B cell (primary cell): Measurements from ENCODE around the gene PUS10. TPM values are rescaled to one million over a fixed set of nuclear protein-coding genes. Genes with fewer than 3 reads are reported as not detected.

Experiments
- ATAC-seq: fragments of 200-7000 bp; cut with Tn5 transposase; one replicate; pipeline ENCODE4 v1.10.0; 2021; ENCODE audit warnings: low read depth, mild to moderate bottlenecking, moderate number of reproducible peaks, moderate library complexity
- CTCF ChIA-PET: fragments of 350-600 bp; sonication (Branson Sonifier 250); formaldehyde crosslinking; loops from one replicate; lab custom pipeline; 2021; ENCODE audit warnings: antibody characterized with exemption, inconsistent platforms; lab: Charles Lee
- POLR2A ChIA-PET: fragments of 350-600 bp; sonication (Branson Sonifier 250); formaldehyde crosslinking; loops from one replicate; lab custom pipeline; 2021; ENCODE audit warnings: antibody characterized with exemption; lab: Charles Lee
- DNase-seq: peaks from one replicate; pipeline ENCODE4 v3.0.0; 2013
- H2AFZ ChIP-seq: 2 replicates; pipeline ENCODE4 v1.6.1; 2012; ENCODE audit warnings: mild to moderate bottlenecking, low read depth, low read length; ENCODE audit not compliant: insufficient read depth, poor library complexity, severe bottlenecking
- H3K27ac ChIP-seq, 2 donors: 1 replicate in 1 of 2; 2 replicates in 1 of 2; pipeline ENCODE4 v1.5.1; 2012 to 2013; ENCODE audit warnings: low read length in 2 of 2, mild to moderate bottlenecking in 2 of 2, moderate library complexity in 1 of 2
- H3K27me3 ChIP-seq, 4 experiments: fragments of 200-600 bp in 1 of 4; sonication (generic) in 1 of 4; replicated peaks in 1 of 4; 1 replicate in 2 of 4; 2 replicates in 2 of 4; pipeline versions ENCODE4 v1.6.1 to v1.7.0; 2013 to 2016; ENCODE audit warnings: low read length in 3 of 4, mild to moderate bottlenecking in 2 of 4, mixed read lengths in 1 of 4, moderate library complexity in 1 of 4; ENCODE audit not compliant: insufficient read depth in 4 of 4, control insufficient read depth in 3 of 4; ENCODE audit errors: control extremely low read depth in 1 of 4
- H3K36me3 ChIP-seq, 2 experiments: replicated peaks in 1 of 2; 1 replicate in 1 of 2; 2 replicates in 1 of 2; pipeline versions ENCODE4 v1.6.1 to v1.7.1; 2013; ENCODE audit warnings: low read length in 1 of 2; ENCODE audit not compliant: insufficient read depth in 2 of 2, control insufficient read depth in 1 of 2; ENCODE audit errors: control extremely low read depth in 1 of 2, extremely low read depth in 1 of 2
- H3K4me1 ChIP-seq, 2 donors: fragments of 200-600 bp in 1 of 2; sonication (generic) in 1 of 2; 1 replicate in 1 of 2; 2 replicates in 1 of 2; pipeline versions ENCODE4 v1.5.1 to v1.6.1; 2013 to 2017; ENCODE audit warnings: low read length in 2 of 2; ENCODE audit not compliant: control insufficient read depth in 2 of 2, insufficient read depth in 2 of 2
- H3K4me2 ChIP-seq: replicated peaks from 2 replicates; pipeline ENCODE3; 2012; ENCODE audit warnings: mild to moderate bottlenecking, low read depth, low read length; ENCODE audit not compliant: poor library complexity, severe bottlenecking
- H3K4me3 ChIP-seq, 5 experiments: fragments of 200-600 bp in 1 of 5; sonication (generic) in 1 of 5; 1 replicate in 3 of 5; 2 replicates in 2 of 5; pipeline versions ENCODE4 v1.5.1 to v1.7.0; 2011 to 2016; ENCODE audit warnings: low read length in 4 of 5, mild to moderate bottlenecking in 4 of 5, low read depth in 2 of 5, control low read depth in 1 of 5, moderate library complexity in 1 of 5; ENCODE audit not compliant: insufficient read depth in 1 of 5; ENCODE audit errors: control extremely low read depth in 1 of 5, extremely low read depth in 1 of 5
- H3K79me2 ChIP-seq: fragments of 200-600 bp; sonication (generic); one replicate; pipeline ENCODE4 v1.6.0; 2016; ENCODE audit warnings: low read length; ENCODE audit not compliant: control insufficient read depth, insufficient read depth
- H3K9ac ChIP-seq: fragments of 200-600 bp; sonication (generic); 2 replicates; pipeline ENCODE4 v1.6.1; 2017; ENCODE audit warnings: mild to moderate bottlenecking, low read length, moderate library complexity
- H3K9me3 ChIP-seq, 3 donors: one replicate each; pipeline versions ENCODE4 v1.6.1 to v1.7.1; 2013; ENCODE audit warnings: low read length in 2 of 3; ENCODE audit not compliant: control insufficient read depth in 2 of 3, insufficient read depth in 1 of 3; ENCODE audit errors: control extremely low read depth in 1 of 3
- H4K20me1 ChIP-seq: 2 replicates; pipeline ENCODE4 v1.6.0; 2012; ENCODE audit warnings: mild to moderate bottlenecking, low read length; ENCODE audit not compliant: insufficient read depth, control insufficient read depth, poor library complexity, severe bottlenecking
- H3K27ac Mint-ChIP-seq: one replicate; pipeline ENCODE4 v1.8.0; 2021; ENCODE audit warnings: mixed read lengths
- H3K27me3 Mint-ChIP-seq: one replicate; pipeline ENCODE4 v1.8.0; 2021; ENCODE audit warnings: mixed read lengths
- H3K4me1 Mint-ChIP-seq: one replicate; pipeline ENCODE4 v1.8.0; 2021; ENCODE audit warnings: mixed read lengths
- H3K4me3 Mint-ChIP-seq: one replicate; pipeline ENCODE4 v1.8.0; 2021; ENCODE audit warnings: mixed read lengths
- H3K9me3 Mint-ChIP-seq: one replicate; pipeline ENCODE4 v1.8.0; 2022; ENCODE audit warnings: mixed read lengths; ENCODE audit not compliant: insufficient read depth
- CTCF ChIP-seq: fragments of 200-600 bp; IDR thresholded peaks from one replicate; pipeline ENCODE4 v1.8.0; 2022; ENCODE audit warnings: antibody characterized with exemption, mild to moderate bottlenecking
- EZH2 ChIP-seq: IDR thresholded peaks from 2 replicates; pipeline ENCODE4 v1.6.1; 2012; ENCODE audit warnings: borderline replicate concordance, low read depth, mild to moderate bottlenecking, moderate library complexity, low read length; ENCODE audit not compliant: insufficient read depth, poor library complexity, severe bottlenecking
- WGBS: methylation state at CpG from one replicate; pipeline ENCODE4 v1.1.5; 2013; ENCODE audit warnings: missing lambda C conversion rate; ENCODE audit not compliant: insufficient coverage; 5-methylcytosine and 5-hydroxymethylcytosine counted together
- intact Hi-C: fragments of 100-400 bp; cut with micrococcal nuclease; formaldehyde crosslinking; loops from one replicate; pipeline ENCODE4 v1.10.0; 2022
- polyA plus RNA-seq: library from polyadenylated mRNA; depleted of rRNA; stranded (reverse); fragments of >200 nt; gene quantifications from 2 replicates; pipeline ENCODE4 v1.2.3, GENCODE V29; 2012
- total RNA-seq, 2 donors: library from RNA; stranded (reverse); fragments of 120-200 nt in 1 of 2; gene quantifications; 1 replicate in 1 of 2; 2 replicates in 1 of 2; pipeline versions ENCODE4 v1.2.3 to v1.2.4, GENCODE V29; 2013 to 2022

PUS10 gene
- total and polyA plus RNA-seq, 2 donors (not counting 1 experiment from before 2014, with no cell fraction given) = 3.2 to 7.1 TPM

- no peaks in the 10 kb centered on the region for H3K9me3 Mint-ChIP-seq
- no peak for ATAC-seq
- Histone ChIP-seq H4K20me1 (no peaks in the 10 kb centered on the region), H3K9ac (no peak overlapping the region), H3K36me3 (peaks cover 3 to 17% of the 10 kb centered on the region in 2 experiments), H3K27me3 (no peaks in the 10 kb centered on the region), H2AFZ (no peak overlapping the region), H3K4me1 (peaks cover 0 to 1% of the 10 kb centered on the region in 2 donors), H3K27ac (no peak overlapping the region), H3K79me2 (no peaks in the 10 kb centered on the region), H3K4me2 (no peak overlapping the region), H3K4me3 (no peak overlapping the region), H3K9me3 (no peaks in the 10 kb centered on the region)
- no peak for TF ChIP-seq EZH2
- no peak for TF ChIP-seq CTCF
- no peak for DNase-seq
- ChIA-PET CTCF (interaction anchor here (1.2 kb wide), 1 partner anchor 40 kb away, joined by 4 read pairs; no protein-coding TSS in a partner anchor), POLR2A (interaction anchor here (0.7 kb wide), 1 partner anchor 13 kb away, joined by 4 read pairs; no protein-coding TSS in a partner anchor)
- no peak overlapping the region for H3K27ac Mint-ChIP-seq
- 90% methylated on average over 2 of the region's 3 CpGs for WGBS
- intact Hi-C loops = no loop called here
- H3K27me3 Mint-ChIP-seq = no peaks in the 10 kb centered on the region
- no peak overlapping the region for H3K4me3 Mint-ChIP-seq
- peaks cover 12% of the 10 kb centered on the region for H3K4me1 Mint-ChIP-seq
These were observed 59.3 kb downstream of the PUS10 start for GRCh38 chr2:60958800-60959199.

GRCh38 chr2:60958361-60958760, 59.7 kb downstream of the PUS10 start:
- intact Hi-C loops = no loop called here
- Histone ChIP-seq H3K4me3 (no peak overlapping the region), H3K4me1 (no peaks in the 10 kb centered on the region), H3K36me3 (peaks cover 3 to 21% of the 10 kb centered on the region in 2 experiments), H3K4me2 (no peak overlapping the region), H3K9me3 (no peaks in the 10 kb centered on the region), H3K9ac (no peak overlapping the region), H4K20me1 (no peaks in the 10 kb centered on the region), H3K79me2 (no peaks in the 10 kb centered on the region), H3K27me3 (no peaks in the 10 kb centered on the region), H3K27ac (no peak overlapping the region), H2AFZ (no peak overlapping the region)
- no peak for DNase-seq
- no peak for TF ChIP-seq EZH2
- no peak for TF ChIP-seq CTCF
- no peaks in the 10 kb centered on the region for H3K27me3 Mint-ChIP-seq
- no peak for ATAC-seq
- H3K27ac Mint-ChIP-seq = no peak overlapping the region
- H3K4me3 Mint-ChIP-seq = no peak overlapping the region
- CTCF ChIA-PET = interaction anchor here (1.2 kb wide), 1 partner anchor 41 kb away, joined by 4 read pairs; no protein-coding TSS in a partner anchor
- POLR2A ChIA-PET = interaction anchor here (0.7 kb wide), 1 partner anchor 13 kb away, joined by 4 read pairs; no protein-coding TSS in a partner anchor
- H3K9me3 Mint-ChIP-seq = no peaks in the 10 kb centered on the region
- peaks cover 9% of the 10 kb centered on the region for H3K4me1 Mint-ChIP-seq
- WGBS = 100% methylated on average over 1 of the region's 3 CpGs
